IMR-90 (cell line): ENCODE data around the gene OR8K1. TPM values are rescaled to one million over a fixed set of nuclear protein-coding genes. Genes with fewer than 3 reads are reported as not detected.

Experiments
- ATAC-seq: fragments of 200-7000 bp; cut with Tn5 transposase; 2 replicates; pipeline ENCODE4 v1.9.1; 2020; ENCODE audit warnings: low read depth, mild to moderate bottlenecking, moderate library complexity
- BruUV-seq: library from RNA; stranded (reverse); fragments of 400-500 nt; replicated peaks from 2 replicates; lab custom pipeline; 2021; lab: Mats Ljungman, UMichigan
- CTCF ChIA-PET: fragments of 300-600 bp; formaldehyde crosslinking; extraction: SDS; loops from one replicate; lab custom pipeline; 2021; ENCODE audit warnings: antibody characterized with exemption; lab: Yijun Ruan, JAX
- POLR2A ChIA-PET: fragments of 300-600 bp; sonication (Branson Sonifier 250); formaldehyde crosslinking; loops from one replicate; lab custom pipeline; 2022; ENCODE audit warnings: antibody characterized with exemption; ENCODE audit not compliant: unreplicated experiment; lab: Charles Lee
- DNase-seq: peaks from one replicate; pipeline ENCODE4 v3.0.0; 2013
- H2AFZ ChIP-seq: replicated peaks from 2 replicates; pipeline ENCODE3; 2013; ENCODE audit warnings: low read length, mild to moderate bottlenecking; ENCODE audit not compliant: poor library complexity
- H2AK5ac ChIP-seq: 2 replicates; pipeline ENCODE4 v1.6.1; 2013; ENCODE audit warnings: low read depth, low read length, inconsistent platforms
- H2AK9ac ChIP-seq: replicated peaks from 2 replicates; pipeline ENCODE3; 2013; ENCODE audit warnings: mild to moderate bottlenecking, low read depth, low read length, moderate library complexity; ENCODE audit not compliant: poor library complexity
- H2BK120ac ChIP-seq: 2 replicates; pipeline ENCODE4 v1.6.1; 2013; ENCODE audit warnings: low read depth, low read length, inconsistent platforms
- H2BK15ac ChIP-seq: 3 replicates; pipeline ENCODE4 v1.6.1; 2013; ENCODE audit warnings: low read depth, low read length, inconsistent platforms
- H2BK20ac ChIP-seq: 2 replicates; pipeline ENCODE4 v1.6.1; 2013; ENCODE audit warnings: low read depth, mild to moderate bottlenecking, inconsistent platforms, low read length, moderate library complexity
- H2BK5ac ChIP-seq: 2 replicates; pipeline ENCODE4 v1.6.1; 2013; ENCODE audit warnings: mild to moderate bottlenecking, low read depth, low read length, inconsistent platforms; ENCODE audit not compliant: poor library complexity, severe bottlenecking
- H3K14ac ChIP-seq: replicated peaks from 2 replicates; pipeline ENCODE4 v1.6.1; 2013; ENCODE audit warnings: low read depth, low read length, inconsistent platforms
- H3K18ac ChIP-seq: 2 replicates; pipeline ENCODE4 v1.6.1; 2013; ENCODE audit warnings: low read depth, low read length, control low read depth
- H3K23ac ChIP-seq: 2 replicates; pipeline ENCODE4 v1.6.1; 2013; ENCODE audit warnings: low read depth, low read length, inconsistent platforms
- H3K27ac ChIP-seq: 2 replicates; pipeline ENCODE4 v1.5.1; 2013; ENCODE audit warnings: mild to moderate bottlenecking, control low read depth, low read length; ENCODE audit not compliant: insufficient read depth
- H3K27me3 ChIP-seq: 2 replicates; pipeline ENCODE4 v1.6.1; 2013; ENCODE audit warnings: low read length; ENCODE audit not compliant: control insufficient read depth, insufficient read depth
- H3K36me3 ChIP-seq: 2 replicates; pipeline ENCODE4 v1.6.1; 2013; ENCODE audit warnings: low read length, mixed read lengths; ENCODE audit not compliant: control insufficient read depth, insufficient read depth
- H3K4ac ChIP-seq: 2 replicates; pipeline ENCODE4 v1.6.1; 2013; ENCODE audit warnings: low read depth, low read length, inconsistent platforms
- H3K4me1 ChIP-seq: 2 replicates; pipeline ENCODE4 v1.6.1; 2013; ENCODE audit warnings: low read length, mixed read lengths; ENCODE audit not compliant: control insufficient read depth, insufficient read depth
- H3K4me2 ChIP-seq: 2 replicates; pipeline ENCODE4 v1.6.1; 2013; ENCODE audit warnings: low read depth, mild to moderate bottlenecking, control low read depth, low read length, moderate library complexity
- H3K4me3 ChIP-seq: 2 replicates; pipeline ENCODE4 v1.5.1; 2013; ENCODE audit warnings: low read depth, mild to moderate bottlenecking, control low read depth, low read length, moderate library complexity; ENCODE audit not compliant: insufficient read depth
- H3K56ac ChIP-seq: 2 replicates; pipeline ENCODE4 v1.6.1; 2013; ENCODE audit warnings: low read length, inconsistent platforms; ENCODE audit not compliant: insufficient read depth; ENCODE audit errors: extremely low read depth
- H3K79me1 ChIP-seq, 2 experiments: 2 replicates each; pipeline ENCODE4 v1.6.1; 2013; ENCODE audit warnings: low read length in 2 of 2, inconsistent platforms in 1 of 2, low read depth in 1 of 2
- H3K9ac ChIP-seq: 2 replicates; pipeline ENCODE4 v1.6.1; 2013; ENCODE audit warnings: low read depth, low read length, control low read depth
- H3K9me1 ChIP-seq: 2 replicates; pipeline ENCODE4 v1.6.1; 2013; ENCODE audit warnings: low read length, inconsistent platforms; ENCODE audit not compliant: insufficient read depth
- H3K9me3 ChIP-seq: 2 replicates; pipeline ENCODE4 v1.6.1; 2013; ENCODE audit warnings: low read length; ENCODE audit not compliant: control insufficient read depth, insufficient read depth
- H4K20me1 ChIP-seq: 2 replicates; pipeline ENCODE4 v1.6.1; 2013; ENCODE audit warnings: low read length, inconsistent platforms; ENCODE audit not compliant: insufficient read depth
- H4K5ac ChIP-seq: 2 replicates; pipeline ENCODE4 v1.6.1; 2013; ENCODE audit warnings: mild to moderate bottlenecking, low read depth, low read length, control low read depth
- H4K8ac ChIP-seq, 2 experiments: 2 replicates each; pipeline ENCODE4 v1.6.1; 2013; ENCODE audit warnings: low read depth in 2 of 2, low read length in 2 of 2, control low read depth in 1 of 2, inconsistent platforms in 1 of 2
- H4K91ac ChIP-seq: 2 replicates; pipeline ENCODE4 v1.6.1; 2013; ENCODE audit warnings: low read depth, low read length, inconsistent platforms; ENCODE audit not compliant: insufficient read depth
- ELK1 ChIP-seq: fragments of 150-350 bp; IDR thresholded peaks from 2 replicates; pipeline ENCODE4 v1.6.1; 2016; ENCODE audit warnings: low read depth, mild to moderate bottlenecking, low read length, moderate library complexity, borderline replicate concordance
- MAFK ChIP-seq: IDR thresholded peaks from 2 replicates; pipeline ENCODE4 v1.6.1; 2012; ENCODE audit warnings: low read depth, low read length, improper control_type of control experiment
- dilution Hi-C: fragments of 300-500 bp; cut with HindIII; formaldehyde crosslinking; loops from one replicate; pipeline ENCODE4 v1.14.3; 2018; ENCODE audit warnings: low sequenced_read_pairs; ENCODE audit not compliant: unreplicated experiment
- in situ Hi-C: fragments of 300-500 bp; cut with MboI; formaldehyde crosslinking; loops from 3 replicates; pipeline ENCODE4 v1.14.3; 2019; ENCODE audit warnings: low sequenced_read_pairs, inconsistent platforms, mixed read lengths
- intact Hi-C: fragments of 100-400 bp; cut with micrococcal nuclease; formaldehyde crosslinking; loops from 2 replicates; pipeline ENCODE4 v1.10.0; 2022
- polyA plus RNA-seq, 3 experiments: library from polyadenylated mRNA; depleted of rRNA; stranded (reverse); fragments of >200 nt; gene quantifications; 2 replicates each; pipeline ENCODE4 v1.2.3, GENCODE V29; 2012; ENCODE audit warnings: low replicate concordance in 1 of 3
- total RNA-seq: library from RNA; depleted of rRNA; stranded (reverse); fragments of >200 nt; gene quantifications from 2 replicates; pipeline ENCODE4 v1.2.3, GENCODE V29; 2012

OR8K1 gene
- total and polyA plus RNA-seq, 2 of the 4 experiments (the other 2 are of a cell fraction), result not detected

GRCh38 chr11:56340289-56340688 lies 5.5 kb upstream of the OR8K1 start:
- POLR2A ChIA-PET, result no interaction called here

More at GRCh38 chr11:56340289-56340688, 5.5 kb upstream of the OR8K1 start:
- H3K27ac ChIP-seq, result no peak overlapping the region
- H3K79me1 ChIP-seq, result no peaks in the 10 kb centered on the region
- H3K56ac ChIP-seq, result no peak overlapping the region
- H2AK5ac ChIP-seq, result no peak overlapping the region
- no peak overlapping the region for H2AK9ac ChIP-seq
- H3K4me1 ChIP-seq, result no peaks in the 10 kb centered on the region
- no peaks in the 10 kb centered on the region for H4K20me1 ChIP-seq
- no peak overlapping the region for H3K4me2 ChIP-seq
- no peak overlapping the region for H2BK20ac ChIP-seq
- H4K5ac ChIP-seq, result no peak overlapping the region
- H3K14ac ChIP-seq, result no peak overlapping the region
- H2AFZ ChIP-seq, result no peak overlapping the region
- H3K27me3 ChIP-seq, result no peaks in the 10 kb centered on the region
- no TSS peak for BruUV-seq
- H3K18ac ChIP-seq, result no peak overlapping the region
- no peaks in the 10 kb centered on the region for H3K9me1 ChIP-seq
- dilution Hi-C loops (no loop called here), intact Hi-C loops (no loop called here), in situ Hi-C loops (no loop called here)
- no peak overlapping the region for H2BK15ac ChIP-seq
- no peaks in the 10 kb centered on the region for H3K36me3 ChIP-seq
- DNase-seq (no peak), ATAC-seq (no peak)
- no peak overlapping the region for H2BK120ac ChIP-seq
- H3K9me3 ChIP-seq, result peaks cover 9% of the 10 kb centered on the region
- CTCF ChIA-PET, result no interaction called here
- H2BK5ac ChIP-seq, result no peak overlapping the region
- no peak overlapping the region for H3K9ac ChIP-seq
- no peak overlapping the region for H4K91ac ChIP-seq
- no peak overlapping the region for H3K4me3 ChIP-seq
- H3K23ac ChIP-seq, result no peak overlapping the region
- H3K4ac ChIP-seq, result no peak overlapping the region
- peak; percentile 61 for TF ChIP-seq MAFK
- TF ChIP-seq ELK1, result no peak
- no peak overlapping the region for H4K8ac ChIP-seq
